ENCODE measurements around the gene SMARCAD1.

- peak in 1 of 2 experiments; percentile 29; a peak in 2 of 4 replicates for TF ChIP-seq CTCF (conservative IDR thresholded peaks at IDR 0.05; ENCODE audit: low read depth in 2 of 2)
- no peak for TF ChIP-seq EZH2 (IDR thresholded peaks at IDR 0.05; ENCODE audit: low read depth, unreplicated experiment)
- no peak for TF ChIP-seq POLR2AphosphoS5 (IDR thresholded peaks at IDR 0.05; ENCODE audit: low read depth)
- TF ChIP-seq JUNB (IDR thresholded peaks at IDR 0.05; ENCODE audit: unreplicated experiment), result no peak
- TF ChIP-seq EZH2phosphoT487 (IDR thresholded peaks at IDR 0.05; ENCODE audit: unreplicated experiment), result no peak
- no peak for TF ChIP-seq NANOG (IDR thresholded peaks at IDR 0.05; ENCODE audit: borderline replicate concordance)
These were observed 49.2 kb downstream of the SMARCAD1 start for GRCh38 chr4:94256828-94257227.

All from GM23338 (cell line).